Erythroblast (primary cell): Measurements from ENCODE around the gene TMEM114.

Experiments used
- GATA1 ChIP-seq: IDR thresholded peaks from 2 replicates; pipeline ENCODE4 v1.6.1; 2011; ENCODE audit warnings: low read depth, mild to moderate bottlenecking, control low read depth, low read length, moderate library complexity
- POLR2A ChIP-seq: IDR thresholded peaks from 2 replicates; pipeline ENCODE4 v1.6.1; 2011; ENCODE audit warnings: mild to moderate bottlenecking, low read length

- TF ChIP-seq POLR2A (no peak), GATA1 (no peak)
These were observed 38.7 kb downstream of the TMEM114 start for GRCh38 chr16:8551388-8552332.
